ENCODE measurements around the gene EEIG2.

- TF ChIP-seq CTCF (IDR thresholded peaks at IDR 0.05) (no peak), POLR2A (IDR thresholded peaks at IDR 0.05) (no peak), EP300 (IDR thresholded peaks at IDR 0.05) (no peak)
These were observed 11.1 kb downstream of the EEIG2 start for GRCh38 chr1:108570998-108571401.
